ENCODE results near the gene MTAP.

The MTAP gene

DNA sequence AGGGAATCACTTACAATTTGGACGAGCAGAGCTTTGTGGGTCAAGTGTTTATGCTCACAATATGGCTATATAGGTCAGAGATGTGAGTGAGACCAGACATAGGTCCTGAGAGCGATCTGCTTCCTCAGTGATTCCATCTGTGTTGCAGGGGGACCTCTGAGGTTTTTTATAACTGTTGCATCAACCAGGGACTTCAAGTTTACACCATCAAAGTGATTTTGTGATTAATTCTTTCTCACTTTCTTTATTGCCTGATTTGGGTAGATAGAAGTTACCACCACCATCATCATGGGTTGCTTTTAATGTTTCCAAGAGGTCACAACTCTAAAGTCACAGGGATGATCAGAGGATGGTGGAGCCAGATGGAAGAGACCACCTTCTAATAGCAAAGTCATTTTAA is 7.0 kb upstream of the MTAP start:
- no peaks in the 10 kb centered on the region for H3K79me2 ChIP-seq (ENCODE audit: control insufficient read depth, low read length)
- no peak overlapping the region for H3K4me3 ChIP-seq (ENCODE audit: low read length)
- no peaks in the 10 kb centered on the region for H4K20me1 ChIP-seq (ENCODE audit: control insufficient read depth, insufficient read depth, low read depth, low read length)
- H3K9me2 ChIP-seq (replicated peaks; ENCODE audit: control insufficient read depth, low read length) = no peaks in the 10 kb centered on the region
- H3K4me2 ChIP-seq (ENCODE audit: low read length) = no peak overlapping the region
- no peaks in the 10 kb centered on the region for H3F3A ChIP-seq (ENCODE audit: control insufficient read depth, insufficient read depth)
- no peaks in the 10 kb centered on the region for H3K27me3 ChIP-seq (ENCODE audit: control insufficient read depth, low read length)
- H3K36me3 ChIP-seq (ENCODE audit: control insufficient read depth, low read length) = no peaks in the 10 kb centered on the region
- no peaks in the 10 kb centered on the region for H3K4me1 ChIP-seq (ENCODE audit: control insufficient read depth, low read length)
- TF ChIP-seq, protein P1, sequence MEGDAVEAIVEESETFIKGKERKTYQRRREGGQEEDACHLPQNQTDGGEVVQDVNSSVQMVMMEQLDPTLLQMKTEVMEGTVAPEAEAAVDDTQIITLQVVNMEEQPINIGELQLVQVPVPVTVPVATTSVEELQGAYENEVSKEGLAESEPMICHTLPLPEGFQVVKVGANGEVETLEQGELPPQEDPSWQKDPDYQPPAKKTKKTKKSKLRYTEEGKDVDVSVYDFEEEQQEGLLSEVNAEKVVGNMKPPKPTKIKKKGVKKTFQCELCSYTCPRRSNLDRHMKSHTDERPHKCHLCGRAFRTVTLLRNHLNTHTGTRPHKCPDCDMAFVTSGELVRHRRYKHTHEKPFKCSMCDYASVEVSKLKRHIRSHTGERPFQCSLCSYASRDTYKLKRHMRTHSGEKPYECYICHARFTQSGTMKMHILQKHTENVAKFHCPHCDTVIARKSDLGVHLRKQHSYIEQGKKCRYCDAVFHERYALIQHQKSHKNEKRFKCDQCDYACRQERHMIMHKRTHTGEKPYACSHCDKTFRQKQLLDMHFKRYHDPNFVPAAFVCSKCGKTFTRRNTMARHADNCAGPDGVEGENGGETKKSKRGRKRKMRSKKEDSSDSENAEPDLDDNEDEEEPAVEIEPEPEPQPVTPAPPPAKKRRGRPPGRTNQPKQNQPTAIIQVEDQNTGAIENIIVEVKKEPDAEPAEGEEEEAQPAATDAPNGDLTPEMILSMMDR (IDR thresholded peaks at IDR 0.05; ENCODE audit: low read depth, low read length, poor library complexity, severe bottlenecking) = no peak
- no peak for TF ChIP-seq EZH2phosphoT487 (IDR thresholded peaks at IDR 0.05; ENCODE audit: borderline replicate concordance, low read length)
- H3K27ac ChIP-seq (ENCODE audit: low read depth, low read length) = no peak overlapping the region
- H3K9me3 ChIP-seq (ENCODE audit: control insufficient read depth, insufficient read depth, low read length) = no peaks in the 10 kb centered on the region

DNA sequence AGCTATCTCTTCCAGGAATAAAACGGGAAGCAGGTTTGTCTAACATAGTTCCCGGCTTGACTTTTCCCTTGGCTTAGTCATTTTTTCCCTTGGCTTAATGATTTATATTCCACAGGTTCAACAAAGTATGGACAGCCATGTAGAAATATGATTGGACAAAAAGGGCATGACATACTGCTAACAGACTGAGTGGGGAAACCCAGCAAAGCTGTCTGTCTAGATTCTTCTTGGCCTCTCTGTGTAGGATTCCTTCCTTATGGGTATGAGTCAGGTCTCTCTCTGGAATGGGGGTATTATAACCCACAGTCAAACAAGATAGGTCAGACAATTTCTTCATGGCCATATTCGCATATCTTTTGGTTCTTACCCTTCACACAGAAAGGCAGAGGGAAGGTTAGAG is 5.7 kb upstream of the MTAP start:
- H3K4me1 ChIP-seq (ENCODE audit: control insufficient read depth, low read length) = no peaks in the 10 kb centered on the region
- no peak overlapping the region for H3K27ac ChIP-seq (ENCODE audit: low read depth, low read length)
- no peaks in the 10 kb centered on the region for H3K9me2 ChIP-seq (replicated peaks; ENCODE audit: control insufficient read depth, low read length)
- H3K4me2 ChIP-seq (ENCODE audit: low read length) = no peak overlapping the region
- H3F3A ChIP-seq (ENCODE audit: control insufficient read depth, insufficient read depth) = no peaks in the 10 kb centered on the region
- H3K79me2 ChIP-seq (ENCODE audit: control insufficient read depth, low read length) = no peaks in the 10 kb centered on the region
- no peaks in the 10 kb centered on the region for H3K27me3 ChIP-seq (ENCODE audit: control insufficient read depth, low read length)
- no peaks in the 10 kb centered on the region for H4K20me1 ChIP-seq (ENCODE audit: control insufficient read depth, insufficient read depth, low read depth, low read length)
- H3K9me3 ChIP-seq (ENCODE audit: control insufficient read depth, insufficient read depth, low read length) = no peaks in the 10 kb centered on the region
- TF ChIP-seq EZH2phosphoT487 (IDR thresholded peaks at IDR 0.05; ENCODE audit: borderline replicate concordance, low read length) = no peak
- TF ChIP-seq, protein P1 (IDR thresholded peaks at IDR 0.05; ENCODE audit: low read depth, low read length, poor library complexity, severe bottlenecking) = no peak
- H3K4me3 ChIP-seq (ENCODE audit: low read length) = no peak overlapping the region
- no peaks in the 10 kb centered on the region for H3K36me3 ChIP-seq (ENCODE audit: control insufficient read depth, low read length)

DNA sequence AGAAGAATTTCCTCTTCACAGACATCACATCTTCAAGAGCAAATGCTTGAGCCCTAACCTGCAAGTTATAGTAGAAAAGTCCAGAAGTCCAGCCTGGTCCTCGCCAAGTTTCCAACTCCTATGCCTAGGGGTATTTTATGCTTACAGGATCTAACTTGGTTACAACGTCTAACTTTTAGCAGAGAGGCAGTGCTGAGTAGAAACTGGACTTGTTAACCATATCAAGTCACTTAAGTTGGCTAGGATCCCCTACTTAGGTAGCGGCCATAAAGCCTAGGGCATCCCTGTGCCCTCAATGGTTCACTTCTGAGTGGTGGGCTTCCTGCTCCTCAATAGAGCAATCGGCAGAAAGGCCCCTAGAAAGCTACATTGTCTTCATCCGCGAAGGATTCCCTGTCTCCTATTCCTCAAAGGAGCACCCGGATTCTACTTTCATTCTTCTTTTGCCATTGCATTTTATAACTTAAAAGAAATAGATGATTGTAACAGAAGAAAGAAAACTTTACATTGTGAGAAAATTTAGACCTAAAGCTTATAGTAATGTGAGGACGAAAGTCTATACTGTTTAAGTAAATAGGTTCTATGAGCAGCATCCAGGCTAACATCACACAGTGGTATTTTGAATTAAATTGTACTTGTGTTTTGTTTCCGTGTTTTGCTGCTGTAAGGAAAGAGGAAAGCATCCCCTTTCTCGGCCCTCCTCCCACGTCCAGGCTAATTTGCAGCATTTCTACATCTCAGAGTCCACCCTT is 1.3 kb upstream of the MTAP start:
- no peaks in the 10 kb centered on the region for H3F3A ChIP-seq (ENCODE audit: control insufficient read depth, insufficient read depth)
- no peaks in the 10 kb centered on the region for H3K4me1 ChIP-seq (ENCODE audit: control insufficient read depth, low read length)
- no peaks in the 10 kb centered on the region for H3K27me3 ChIP-seq (ENCODE audit: control insufficient read depth, low read length)
- no peak overlapping the region for H3K27ac ChIP-seq (ENCODE audit: low read depth, low read length)
- no peaks in the 10 kb centered on the region for H3K79me2 ChIP-seq (ENCODE audit: control insufficient read depth, low read length)
- H3K4me2 ChIP-seq (ENCODE audit: low read length) = no peak overlapping the region
- H3K9me3 ChIP-seq (ENCODE audit: control insufficient read depth, insufficient read depth, low read length) = no peaks in the 10 kb centered on the region
- no peaks in the 10 kb centered on the region for H3K9me2 ChIP-seq (replicated peaks; ENCODE audit: control insufficient read depth, low read length)
- TF ChIP-seq, protein P1 (IDR thresholded peaks at IDR 0.05; ENCODE audit: low read depth, low read length, poor library complexity, severe bottlenecking) = no peak
- TF ChIP-seq EZH2phosphoT487 (IDR thresholded peaks at IDR 0.05; ENCODE audit: borderline replicate concordance, low read length) = no peak
- H4K20me1 ChIP-seq (ENCODE audit: control insufficient read depth, insufficient read depth, low read depth, low read length) = no peaks in the 10 kb centered on the region
- no peak overlapping the region for H3K4me3 ChIP-seq (ENCODE audit: low read length)
- no peaks in the 10 kb centered on the region for H3K36me3 ChIP-seq (ENCODE audit: control insufficient read depth, low read length)

Measured in DOHH2 (cell line).